ENCODE measurements around the gene NBEAL1.
"Not testable (repeated sequence)": the region's sequence is repeated elsewhere in the genome, so short reads cannot be mapped to it uniquely, and the experiment has no call there.

The NBEAL1 gene

DNA sequence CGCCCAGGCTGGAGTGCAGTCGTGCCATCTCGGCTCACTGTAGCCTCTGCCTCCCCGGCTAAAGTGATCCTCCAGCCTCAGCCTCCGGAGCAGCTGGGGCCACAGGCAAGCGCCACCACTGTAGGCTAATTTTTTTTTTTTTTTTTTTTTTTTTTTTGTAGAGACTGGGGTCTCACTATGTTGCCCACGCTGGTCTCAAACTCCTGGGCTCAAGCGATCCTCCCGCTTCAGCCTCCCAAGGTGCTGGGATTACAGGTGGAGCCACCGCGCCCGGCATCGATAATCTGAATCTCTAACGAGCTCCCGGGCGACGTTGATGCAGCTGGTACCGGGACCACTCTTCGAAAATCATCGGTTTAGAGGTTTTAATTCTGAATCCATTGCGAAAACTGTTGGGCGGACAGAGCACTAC is 223.6 kb downstream of the NBEAL1 start:
- DNase-seq = no peak

DNA sequence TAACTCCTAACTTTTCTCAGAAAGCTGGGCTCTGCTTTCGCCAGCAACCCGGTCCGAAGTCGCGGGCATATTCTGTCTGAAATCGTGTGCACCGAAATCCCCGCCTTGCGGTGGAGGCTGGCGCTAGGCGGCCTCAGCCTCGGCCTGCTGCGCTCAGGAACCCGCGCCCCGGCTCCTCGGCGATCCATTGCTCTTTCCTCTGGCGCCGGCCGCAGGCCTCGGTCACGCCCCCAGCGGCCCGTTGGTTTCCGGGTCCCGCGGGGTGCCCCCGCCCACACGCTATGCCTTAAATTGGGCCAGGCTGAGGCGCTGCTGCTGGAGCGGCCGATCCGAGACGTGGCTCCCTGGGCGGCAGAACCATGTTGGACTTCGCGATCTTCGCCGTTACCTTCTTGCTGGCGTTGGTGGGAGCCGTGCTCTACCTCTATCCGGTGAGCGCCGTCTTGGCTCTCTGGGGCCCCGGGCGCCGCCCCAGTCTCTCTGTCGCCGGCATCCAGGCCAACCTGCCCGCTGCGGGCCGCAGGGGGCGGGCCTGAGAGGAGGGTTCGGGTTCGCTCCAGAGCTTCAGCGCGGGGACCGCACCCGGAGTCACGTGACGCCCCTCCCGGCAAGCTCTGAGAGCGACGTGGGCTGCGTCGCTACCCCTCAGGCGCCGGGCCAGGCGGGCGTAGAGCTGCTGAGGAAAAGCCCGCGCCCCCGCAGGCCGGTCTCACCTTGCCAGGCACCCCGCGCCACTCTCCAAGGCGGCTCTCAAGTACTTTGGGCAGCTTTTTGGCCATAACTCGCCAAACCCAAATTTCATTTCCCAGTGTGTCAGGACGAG is 224.2 kb downstream of the NBEAL1 start, which contains the start of gene CYP20A1:
Gene CYP20A1, plus strand, starts transcription at position 315 of the 823 bp plus-strand sequence. Its CDS starts 45 bp downstream, at position 360.
- peak; percentile 97 for DNase-seq

DNA sequence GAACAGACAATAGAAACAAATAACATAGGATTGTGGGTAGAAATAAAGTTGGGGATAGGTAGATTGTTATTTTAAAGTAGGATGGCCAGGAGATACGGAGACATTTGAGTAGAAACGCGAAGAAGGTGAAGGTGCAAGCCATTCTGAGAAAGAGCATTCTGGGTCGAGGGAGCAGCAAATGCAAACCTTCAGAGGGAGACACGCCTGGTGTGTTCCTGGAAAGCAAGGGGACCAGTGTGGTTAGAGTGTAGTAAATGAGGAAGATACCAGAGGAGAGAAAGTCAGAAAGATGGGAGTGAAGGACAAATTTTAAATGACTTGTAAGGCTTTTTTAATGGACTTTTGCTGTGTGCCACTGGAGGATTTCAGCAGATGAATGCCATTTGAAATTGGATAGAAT is 225.8 kb downstream of the NBEAL1 start:
- DNase-seq = no peak

DNA sequence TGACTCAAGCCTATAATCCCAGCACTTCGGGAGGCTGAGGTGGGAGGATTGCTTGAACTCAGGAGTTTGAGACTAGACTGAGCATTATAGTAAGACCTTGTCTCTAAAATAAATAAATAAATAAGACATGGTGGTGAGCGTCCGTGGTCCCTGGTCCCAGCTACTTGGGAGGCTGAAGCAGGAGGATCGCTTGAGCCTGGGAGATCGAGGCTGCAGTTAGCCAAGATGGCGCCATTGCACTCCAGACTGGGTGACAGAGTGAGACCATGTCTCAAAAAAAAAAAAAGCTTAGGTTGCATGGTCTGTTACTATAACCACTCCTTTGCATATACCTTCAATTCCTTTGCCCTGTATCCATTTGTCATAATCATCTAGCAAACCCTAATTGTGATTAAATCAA is 227.8 kb downstream of the NBEAL1 start:
- no peak for DNase-seq

DNA sequence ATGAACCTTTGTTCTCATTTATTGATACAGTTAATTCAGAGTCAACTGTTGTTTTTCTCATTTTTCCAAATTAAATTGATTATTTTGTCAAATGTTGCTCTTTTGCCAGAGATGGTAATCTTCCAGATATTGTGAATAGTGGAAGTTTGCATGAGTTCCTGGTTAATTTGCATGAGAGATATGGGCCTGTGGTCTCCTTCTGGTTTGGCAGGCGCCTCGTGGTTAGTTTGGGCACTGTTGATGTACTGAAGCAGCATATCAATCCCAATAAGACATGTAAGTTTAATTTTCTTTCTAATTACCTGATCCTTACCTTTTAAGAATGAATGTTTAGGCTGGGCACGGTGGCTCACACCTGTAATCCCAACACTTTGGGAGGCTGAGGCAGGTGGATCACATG is 232.0 kb downstream of the NBEAL1 start:
- no peak for DNase-seq

DNA sequence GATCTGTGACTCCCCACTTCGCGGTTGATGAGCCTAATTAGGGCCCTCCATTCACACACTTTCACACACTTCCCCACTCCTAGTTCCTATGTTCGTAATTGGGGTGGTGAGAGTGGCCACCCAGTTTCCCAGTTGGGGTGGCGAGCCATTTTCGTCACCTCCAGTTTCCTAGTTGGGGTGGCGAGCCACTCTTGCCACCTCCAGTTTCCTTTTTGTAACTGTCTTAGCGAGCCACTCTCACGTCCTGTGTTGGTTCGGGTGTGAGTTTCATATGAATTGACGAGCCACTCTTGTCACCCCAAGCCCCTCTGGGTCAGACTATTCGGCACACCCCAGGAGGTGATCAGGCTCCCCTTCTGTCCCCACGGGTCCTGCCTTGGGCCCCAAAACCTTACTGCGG is 238.1 kb downstream of the NBEAL1 start:
- DNase-seq = no peak

DNA sequence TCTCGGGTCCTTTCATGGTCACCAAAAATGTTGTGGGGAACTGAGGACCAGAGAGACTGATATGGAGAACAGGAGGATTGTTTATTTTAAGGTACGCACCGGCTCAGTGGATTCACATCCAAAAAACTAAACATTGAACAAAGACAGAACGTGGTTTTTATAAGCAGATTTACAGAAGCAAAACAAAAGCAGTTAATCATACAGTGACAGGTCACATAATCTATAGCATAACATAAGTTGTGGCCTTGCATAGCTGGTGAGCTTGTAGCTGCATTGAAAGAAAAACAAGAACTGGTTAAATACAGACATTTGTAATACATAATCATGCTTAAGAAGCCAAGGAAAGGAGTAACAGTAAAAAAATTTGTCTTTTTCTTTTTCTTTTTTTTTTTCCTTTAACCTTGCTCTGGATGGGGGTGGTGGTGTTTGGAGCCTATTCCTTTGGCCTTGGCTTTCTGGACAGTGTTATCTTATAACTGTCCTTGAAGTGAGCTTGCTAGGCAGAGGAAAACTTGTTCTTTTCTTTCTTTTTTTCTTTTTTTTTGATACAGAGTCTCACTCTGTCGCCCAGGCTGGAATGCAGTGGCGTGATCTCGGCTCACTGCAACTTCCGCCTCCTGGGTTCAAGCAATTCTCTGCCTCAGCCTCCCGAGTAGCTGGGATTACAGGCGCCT is 238.9 kb downstream of the NBEAL1 start:
- not testable (repeated sequence) for DNase-seq

DNA sequence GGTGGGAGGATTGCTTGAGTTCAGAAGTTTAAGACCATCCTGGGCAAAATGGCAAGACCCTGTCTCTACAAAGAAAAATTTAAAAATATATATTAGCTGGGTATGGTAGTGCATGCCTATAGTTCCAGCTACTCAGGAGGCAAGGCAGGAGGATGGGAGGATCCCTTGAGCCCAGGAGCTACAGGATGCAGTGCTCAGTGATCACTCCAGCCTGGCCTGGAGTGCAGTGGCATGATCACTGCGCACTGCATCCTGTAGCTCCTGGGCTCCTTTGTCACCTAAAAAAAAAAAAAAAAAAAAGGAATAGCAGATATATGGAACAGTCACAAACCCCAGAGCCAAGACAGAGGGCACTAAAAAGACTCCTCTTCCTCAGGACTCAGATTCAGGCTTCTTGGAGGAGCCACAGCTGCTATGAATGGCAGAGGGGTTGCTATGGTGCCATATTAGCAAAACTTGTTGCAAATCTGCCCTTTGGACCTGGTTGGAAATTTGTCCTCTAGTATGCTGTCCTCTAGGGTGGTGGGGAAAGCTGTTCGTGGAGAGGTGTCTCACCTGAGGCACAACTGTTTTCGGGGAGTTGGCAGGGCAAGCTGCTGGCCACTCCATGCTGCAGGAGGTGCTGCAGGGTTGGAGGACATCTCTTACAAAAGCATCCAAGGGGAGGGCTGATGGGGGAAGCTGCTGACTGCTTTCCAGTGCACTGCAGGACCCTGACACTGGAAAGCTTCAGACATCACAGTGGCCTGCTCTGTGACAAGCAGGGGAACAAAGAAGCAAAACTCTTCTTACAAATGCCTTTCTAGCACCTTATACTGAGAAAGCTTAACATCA is 246.9 kb downstream of the NBEAL1 start:
- DNase-seq = no peak
